ENCODE results near the gene TOGARAM2.

GRCh38 chr2:29006092-29006979 lies 25.2 kb downstream of the TOGARAM2 start:
- no peak for TF ChIP-seq CTCF (IDR thresholded peaks at IDR 0.05)
- TF ChIP-seq POLR2A (IDR thresholded peaks at IDR 0.05), result no peak

Data from testis (tissue), 2 donors.